Measurements from ENCODE around the gene TMEM183A.

TMEM183A gene, protein sequence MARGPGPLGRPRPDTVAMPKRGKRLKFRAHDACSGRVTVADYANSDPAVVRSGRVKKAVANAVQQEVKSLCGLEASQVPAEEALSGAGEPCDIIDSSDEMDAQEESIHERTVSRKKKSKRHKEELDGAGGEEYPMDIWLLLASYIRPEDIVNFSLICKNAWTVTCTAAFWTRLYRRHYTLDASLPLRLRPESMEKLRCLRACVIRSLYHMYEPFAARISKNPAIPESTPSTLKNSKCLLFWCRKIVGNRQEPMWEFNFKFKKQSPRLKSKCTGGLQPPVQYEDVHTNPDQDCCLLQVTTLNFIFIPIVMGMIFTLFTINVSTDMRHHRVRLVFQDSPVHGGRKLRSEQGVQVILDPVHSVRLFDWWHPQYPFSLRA

DNA sequence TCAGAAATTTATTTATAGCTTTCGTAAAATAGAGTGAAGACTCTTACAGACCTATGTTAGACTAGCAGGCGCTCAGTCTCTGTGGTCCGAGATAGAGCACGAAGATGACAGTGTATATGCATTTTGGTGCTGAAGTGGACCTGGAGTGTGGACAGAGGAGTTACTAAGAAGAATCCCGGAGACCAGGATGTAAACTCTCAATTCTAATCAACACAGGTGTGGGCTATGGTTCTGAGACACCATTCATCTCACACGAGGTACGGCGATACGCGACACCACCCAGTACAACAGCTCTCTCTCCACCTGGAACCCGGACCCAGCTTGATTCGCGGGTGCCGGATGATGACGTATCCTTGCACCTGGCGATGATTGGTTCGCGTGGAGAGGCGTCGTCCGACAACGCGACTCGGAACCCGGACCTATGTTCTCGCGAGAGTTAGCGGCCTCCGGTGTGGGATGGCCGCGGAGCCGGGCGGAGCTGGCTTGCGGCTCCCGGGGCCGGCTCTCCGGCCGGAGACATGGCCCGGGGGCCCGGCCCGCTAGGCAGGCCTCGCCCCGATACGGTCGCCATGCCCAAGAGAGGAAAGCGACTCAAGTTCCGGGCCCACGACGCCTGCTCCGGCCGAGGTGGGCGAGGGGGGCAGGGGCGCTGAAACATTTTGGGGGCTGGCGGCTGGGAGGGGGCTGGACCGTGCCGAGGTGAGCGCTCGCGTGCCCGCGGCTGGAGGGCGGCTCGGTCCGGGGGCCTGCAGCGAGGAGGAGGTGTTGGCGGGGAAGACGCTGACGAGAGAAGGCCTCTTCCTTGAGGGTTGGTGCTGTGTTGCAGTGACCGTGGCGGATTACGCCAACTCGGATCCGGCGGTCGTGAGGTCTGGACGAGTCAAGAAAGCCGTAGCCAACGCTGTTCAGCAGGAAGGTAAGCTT lies at the start of gene TMEM183A:
Gene TMEM183A (plus strand): TSS at position 427 of the 924 bp plus-strand sequence. CDS start 92 bp downstream, at position 519.
- DNase-seq (ENCODE audit: low spot score): peak; percentile 95
- H3K4me3 ChIP-seq: peak within 1 kb of the TSS; percentile 91
- peak within 1 kb of the TSS; percentile 88 to 96 for H3K27ac ChIP-seq
- TF ChIP-seq, protein P1, sequence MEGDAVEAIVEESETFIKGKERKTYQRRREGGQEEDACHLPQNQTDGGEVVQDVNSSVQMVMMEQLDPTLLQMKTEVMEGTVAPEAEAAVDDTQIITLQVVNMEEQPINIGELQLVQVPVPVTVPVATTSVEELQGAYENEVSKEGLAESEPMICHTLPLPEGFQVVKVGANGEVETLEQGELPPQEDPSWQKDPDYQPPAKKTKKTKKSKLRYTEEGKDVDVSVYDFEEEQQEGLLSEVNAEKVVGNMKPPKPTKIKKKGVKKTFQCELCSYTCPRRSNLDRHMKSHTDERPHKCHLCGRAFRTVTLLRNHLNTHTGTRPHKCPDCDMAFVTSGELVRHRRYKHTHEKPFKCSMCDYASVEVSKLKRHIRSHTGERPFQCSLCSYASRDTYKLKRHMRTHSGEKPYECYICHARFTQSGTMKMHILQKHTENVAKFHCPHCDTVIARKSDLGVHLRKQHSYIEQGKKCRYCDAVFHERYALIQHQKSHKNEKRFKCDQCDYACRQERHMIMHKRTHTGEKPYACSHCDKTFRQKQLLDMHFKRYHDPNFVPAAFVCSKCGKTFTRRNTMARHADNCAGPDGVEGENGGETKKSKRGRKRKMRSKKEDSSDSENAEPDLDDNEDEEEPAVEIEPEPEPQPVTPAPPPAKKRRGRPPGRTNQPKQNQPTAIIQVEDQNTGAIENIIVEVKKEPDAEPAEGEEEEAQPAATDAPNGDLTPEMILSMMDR (IDR thresholded peaks at IDR 0.05): no peak

DNA sequence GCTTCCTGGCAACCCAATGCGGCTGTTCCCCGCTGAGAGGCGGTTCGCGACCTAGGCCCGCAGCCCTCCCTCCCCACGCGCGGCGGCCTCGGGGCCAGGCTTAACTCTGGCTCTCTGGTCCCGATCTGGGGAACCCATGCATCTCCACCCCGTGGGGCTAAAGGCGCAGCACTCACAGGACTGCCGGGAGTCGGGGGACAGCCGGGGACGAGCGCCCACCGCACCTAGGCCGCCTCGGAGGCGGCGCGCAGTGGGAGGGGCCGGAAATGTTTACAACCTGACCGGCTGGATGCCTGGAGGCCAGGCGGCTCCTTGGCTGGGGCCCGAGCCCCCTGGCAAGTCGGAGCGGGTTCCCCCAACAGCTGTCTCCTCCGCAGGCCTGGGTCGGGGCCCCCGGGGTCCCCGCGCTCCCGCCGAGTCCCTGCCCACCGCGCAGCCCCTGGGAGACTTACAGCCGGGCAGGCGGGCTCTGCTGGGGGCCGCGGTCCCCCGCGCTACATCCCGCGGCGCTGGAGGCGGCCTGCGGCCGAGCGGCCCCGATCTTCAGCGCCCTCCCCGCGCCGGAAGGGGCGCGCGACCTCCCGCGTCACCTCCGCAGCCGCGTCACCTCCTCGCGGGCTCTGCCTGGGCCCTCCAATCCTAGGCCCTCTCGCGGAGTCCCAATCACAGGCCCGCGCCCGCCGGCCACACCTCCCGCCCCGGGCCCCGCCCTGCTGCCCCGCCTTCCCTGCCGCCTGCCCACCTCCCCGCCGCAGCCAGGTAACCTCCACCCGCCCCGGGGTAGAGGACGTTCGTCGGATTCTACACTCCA lies 49.2 kb upstream of the TMEM183A start, which contains the start of gene ADIPOR1:
Gene ADIPOR1 (minus strand): TSS at position 580 of the 811 bp plus-strand sequence. CDS start 7,242 bp downstream, outside the sequence.
- DNase-seq (ENCODE audit: low spot score): peak; percentile 92
- peak within 1 kb of the TSS; percentile 92 to 93 for H3K27ac ChIP-seq
- peak within 1 kb of the TSS; percentile 94 for H3K4me3 ChIP-seq
- TF ChIP-seq, protein P1 (IDR thresholded peaks at IDR 0.05): no peak

DNA sequence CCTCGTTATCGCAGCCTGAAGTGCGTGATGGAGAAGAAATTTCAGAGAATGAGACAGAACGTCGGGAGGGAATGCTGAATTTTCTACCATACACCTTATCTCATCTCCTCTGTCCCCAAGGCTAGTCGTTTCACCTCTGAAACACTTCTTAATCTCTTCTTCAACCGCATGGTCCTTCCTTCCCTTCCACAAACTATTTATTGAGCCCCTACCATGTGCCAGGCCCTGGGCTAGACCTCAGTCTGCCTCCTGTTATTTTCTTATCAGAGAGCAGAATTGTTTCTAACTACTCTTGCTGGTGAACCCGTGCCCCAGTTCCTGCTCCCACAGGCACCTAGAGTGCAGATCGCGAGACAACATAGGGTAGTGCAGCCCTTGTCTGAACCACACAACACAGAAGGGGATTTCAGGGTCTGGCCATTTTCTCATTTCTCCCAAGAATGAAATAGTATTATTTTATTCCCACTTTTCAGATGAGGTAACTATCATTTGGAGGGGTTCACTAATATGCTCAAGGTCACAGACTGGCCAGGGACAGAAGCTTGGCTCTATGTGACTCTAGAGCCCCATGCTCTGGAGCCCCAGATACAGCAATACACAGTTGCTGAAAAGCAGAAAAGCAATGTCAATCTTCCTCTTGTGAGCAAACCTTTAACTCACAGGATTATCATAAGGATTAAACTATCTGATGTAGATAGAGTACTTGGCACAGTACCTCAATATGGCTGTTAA lies 48.5 kb upstream of the TMEM183A start:
- TF ChIP-seq, protein P1 (IDR thresholded peaks at IDR 0.05): no peak
- H3K27ac ChIP-seq: peak overlapping the region; percentile 92 to 93

DNA sequence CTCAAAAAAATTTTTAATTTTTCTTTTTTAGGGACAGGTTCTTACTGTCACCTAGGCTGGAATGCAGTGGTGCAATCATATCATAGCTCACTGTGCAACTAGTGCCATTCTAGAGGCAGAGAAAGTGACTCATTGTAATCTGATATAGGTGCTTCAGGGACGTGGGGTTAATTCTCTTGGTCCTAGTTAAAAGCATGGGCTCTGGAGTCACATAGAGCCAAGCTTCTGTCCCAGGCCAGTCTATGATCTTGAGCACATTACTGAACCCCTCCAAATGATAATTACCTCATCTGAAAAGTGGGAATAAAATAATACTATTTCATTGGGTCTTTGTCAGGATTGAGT lies 47.9 kb upstream of the TMEM183A start:
- TF ChIP-seq, protein P1 (IDR thresholded peaks at IDR 0.05): no peak
- no peak overlapping the region for H3K4me3 ChIP-seq
- H3K27ac ChIP-seq: no peak overlapping the region

More for the DNA sequence above, 48.5 kb upstream of the TMEM183A start:
- peak overlapping the region; percentile 94 for H3K4me3 ChIP-seq
- no peak for DNase-seq (ENCODE audit: low spot score)

DNA sequence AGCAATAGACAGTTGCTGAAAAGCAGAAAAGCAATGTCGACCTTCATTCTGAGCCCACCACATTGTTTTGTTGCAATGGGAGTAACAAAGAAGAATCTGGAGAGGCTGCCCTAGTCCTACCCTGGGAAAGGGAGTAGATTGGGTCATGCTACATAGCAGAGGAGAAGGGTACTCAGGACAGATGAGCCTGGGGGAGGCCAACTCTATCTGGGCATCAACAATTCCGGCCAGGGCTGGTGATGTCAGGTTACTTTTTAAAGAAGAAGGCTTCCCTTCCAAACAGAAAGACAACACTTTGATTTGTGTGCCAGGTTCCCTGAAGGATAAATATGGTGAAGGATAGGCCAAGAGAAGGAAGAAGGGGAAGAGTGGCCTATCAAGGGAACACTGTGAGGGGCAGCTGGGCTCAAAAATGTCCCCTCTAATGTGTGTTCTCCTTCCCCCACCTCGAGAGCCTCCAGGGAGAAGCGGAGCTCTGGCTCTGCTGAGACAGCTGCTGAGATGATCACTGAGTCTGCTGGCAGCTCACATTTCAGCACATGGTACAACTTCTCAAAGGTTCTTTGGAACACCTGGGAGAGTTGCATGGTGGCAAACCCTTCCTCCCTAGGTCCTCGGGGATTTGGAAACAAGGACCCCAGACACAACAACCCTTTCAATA lies 45.8 kb upstream of the TMEM183A start:
- H3K27ac ChIP-seq: no peak overlapping the region
- no peak for DNase-seq (ENCODE audit: low spot score)
- TF ChIP-seq, protein P1 (IDR thresholded peaks at IDR 0.05): no peak
- H3K4me3 ChIP-seq: no peak overlapping the region

More for the DNA sequence above, 47.9 kb upstream of the TMEM183A start:
- DNase-seq (ENCODE audit: low spot score): no peak

Data from coronary artery (tissue), 2 donors.